Fibroblast of skin of left quadriceps (primary cell): ENCODE results near the gene LRRC74B.
A peak's percentile ranks its signal among the peaks of the same experiment; 100 is the strongest.
"Not testable (repeated sequence)": the region's sequence is repeated elsewhere in the genome, so short reads cannot be mapped to it uniquely, and the experiment has no call there.

Experiments used
- DNase-seq, 2 experiments: peaks; one replicate each; pipeline ENCODE4 v3.0.0-alpha.2; 2013; ENCODE audit warnings: low read depth in 2 of 2

The LRRC74B gene

GRCh38 chr22:21045585-21046294 lies at the start of gene LRRC74B:
Gene LRRC74B, plus strand, starts transcription at chr22:21045946. Its CDS starts 41 bp downstream, at chr22:21045987.
- peak; percentile 79 to 81 for DNase-seq

- no peak for DNase-seq
Observed at GRCh38 chr22:20996031-20996410, 49.7 kb upstream of the LRRC74B start.

GRCh38 chr22:20996598-20997535 lies 48.9 kb upstream of the LRRC74B start:
- DNase-seq, result no peak

GRCh38 chr22:20997536-20998257 lies 48.0 kb upstream of the LRRC74B start:
- DNase-seq, result no peak

- DNase-seq, result no peak
Observed at GRCh38 chr22:20998411-20999336, 47.1 kb upstream of the LRRC74B start.

- no peak for DNase-seq
Observed at GRCh38 chr22:20999350-21000206, 46.2 kb upstream of the LRRC74B start.

- no peak for DNase-seq
Observed at GRCh38 chr22:21000207-21000986, 45.3 kb upstream of the LRRC74B start.

GRCh38 chr22:21000987-21001600 lies 44.7 kb upstream of the LRRC74B start:
- no peak for DNase-seq

GRCh38 chr22:21001601-21002325 lies 44.0 kb upstream of the LRRC74B start, which contains the start of gene THAP7:
Gene THAP7, minus strand, starts transcription at chr22:21002118. Its CDS starts 207 bp downstream, at chr22:21001911.
- DNase-seq, result peak; percentile 86 to 87

GRCh38 chr22:21003782-21004181 lies 42.0 kb upstream of the LRRC74B start:
- DNase-seq, result no peak

- DNase-seq, result not testable (repeated sequence)
Observed at GRCh38 chr22:21009208-21009607, 36.5 kb upstream of the LRRC74B start.

- DNase-seq, result peak in 1 of 2 experiments; percentile 7
Observed at GRCh38 chr22:21009638-21010425, 35.9 kb upstream of the LRRC74B start.

- DNase-seq, result no peak
Observed at GRCh38 chr22:21010426-21011113, 35.2 kb upstream of the LRRC74B start.

GRCh38 chr22:21012446-21013407 lies 33.0 kb upstream of the LRRC74B start:
- DNase-seq, result no peak

- DNase-seq, result no peak
Observed at GRCh38 chr22:21013657-21014201, 32.0 kb upstream of the LRRC74B start.
